RWPE2 (cell line): ENCODE measurements around the gene PTGES2.

Experiments used
- ATAC-seq: fragments of 200-7000 bp; cut with Tn5 transposase; 3 replicates; pipeline ENCODE4 v1.9.1; 2021; ENCODE audit warnings: low read depth
- DNase-seq: peaks from one replicate; pipeline ENCODE4 v3.0.0-alpha.2; 2020; ENCODE audit warnings: low spot score
- H3K27ac ChIP-seq: fragments of 450-650 bp; 2 replicates; pipeline ENCODE4 v1.5.1; 2017; ENCODE audit warnings: mild to moderate bottlenecking; ENCODE audit not compliant: poor library complexity, severe bottlenecking
- H3K27me3 ChIP-seq: fragments of 250-450 bp; sonication (Bioruptor Pico); 2 replicates; pipeline ENCODE4 v1.5.1; 2021; ENCODE audit warnings: mild to moderate bottlenecking, moderate library complexity; ENCODE audit not compliant: insufficient read depth, poor library complexity, severe bottlenecking
- H3K36me3 ChIP-seq: fragments of 250-450 bp; sonication (Bioruptor Pico); 2 replicates; pipeline ENCODE4 v1.5.1; 2020; ENCODE audit warnings: low read depth, mild to moderate bottlenecking, moderate library complexity
- H3K4me1 ChIP-seq: fragments of 250-450 bp; sonication (Bioruptor Pico); 2 replicates; pipeline ENCODE4 v1.5.1; 2021; ENCODE audit warnings: mild to moderate bottlenecking, moderate library complexity; ENCODE audit not compliant: insufficient read depth, poor library complexity, severe bottlenecking
- H3K4me3 ChIP-seq: fragments of 250-450 bp; sonication (Bioruptor Pico); 2 replicates; pipeline ENCODE4 v1.5.1; 2021; ENCODE audit warnings: mild to moderate bottlenecking, moderate library complexity; ENCODE audit not compliant: severe bottlenecking
- H3K9me3 ChIP-seq: fragments of 250-450 bp; sonication (Bioruptor Pico); 2 replicates; pipeline ENCODE4 v1.5.1; 2021; ENCODE audit warnings: mild to moderate bottlenecking, moderate library complexity; ENCODE audit not compliant: severe bottlenecking
- TF ChIP-seq, protein P1 (sequence below): fragments of 450-650 bp; IDR thresholded peaks from one replicate; pipeline ENCODE4 v1.5.1; 2017; ENCODE audit warnings: mild to moderate bottlenecking, moderate library complexity; ENCODE audit not compliant: poor library complexity, severe bottlenecking

PTGES2 gene

DNA sequence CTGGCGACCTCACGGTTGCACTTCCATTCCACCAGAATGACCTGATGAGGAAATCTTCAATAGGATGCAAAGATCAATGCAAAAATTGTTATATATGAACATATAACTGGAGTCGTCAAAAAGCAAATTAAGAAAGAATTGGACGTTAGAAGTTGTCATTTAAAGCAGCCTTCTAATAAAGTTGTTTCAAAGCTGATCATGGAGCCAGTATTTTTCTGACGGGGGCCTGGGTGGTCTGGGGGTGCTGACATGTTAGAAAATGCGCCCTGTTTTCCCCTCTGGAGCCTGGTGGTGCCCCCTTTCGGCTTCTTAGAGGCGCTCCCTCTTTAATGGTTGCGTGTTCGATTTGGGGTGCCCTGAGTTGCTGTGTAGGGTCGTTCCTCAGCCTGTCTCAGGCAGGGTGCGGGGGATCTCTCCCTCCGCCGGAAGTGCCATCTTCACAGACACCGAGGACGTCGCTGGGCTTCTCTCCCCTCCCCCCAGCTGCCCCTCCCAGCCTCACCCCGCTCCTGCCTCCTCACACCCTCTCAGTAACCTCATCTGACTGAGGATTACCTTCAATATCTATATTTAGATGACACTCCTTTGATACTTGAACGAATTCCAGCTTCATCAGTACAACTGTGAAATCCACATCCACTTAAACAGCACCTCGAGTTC lies 18.3 kb downstream of the PTGES2 start:
- no peaks in the 10 kb centered on the region for H3K9me3 ChIP-seq
- no peaks in the 10 kb centered on the region for H3K27me3 ChIP-seq
- H3K4me1 ChIP-seq, result no peaks in the 10 kb centered on the region
- H3K27ac ChIP-seq, result no peak overlapping the region
- no peak overlapping the region for H3K4me3 ChIP-seq
- TF ChIP-seq, protein P1, sequence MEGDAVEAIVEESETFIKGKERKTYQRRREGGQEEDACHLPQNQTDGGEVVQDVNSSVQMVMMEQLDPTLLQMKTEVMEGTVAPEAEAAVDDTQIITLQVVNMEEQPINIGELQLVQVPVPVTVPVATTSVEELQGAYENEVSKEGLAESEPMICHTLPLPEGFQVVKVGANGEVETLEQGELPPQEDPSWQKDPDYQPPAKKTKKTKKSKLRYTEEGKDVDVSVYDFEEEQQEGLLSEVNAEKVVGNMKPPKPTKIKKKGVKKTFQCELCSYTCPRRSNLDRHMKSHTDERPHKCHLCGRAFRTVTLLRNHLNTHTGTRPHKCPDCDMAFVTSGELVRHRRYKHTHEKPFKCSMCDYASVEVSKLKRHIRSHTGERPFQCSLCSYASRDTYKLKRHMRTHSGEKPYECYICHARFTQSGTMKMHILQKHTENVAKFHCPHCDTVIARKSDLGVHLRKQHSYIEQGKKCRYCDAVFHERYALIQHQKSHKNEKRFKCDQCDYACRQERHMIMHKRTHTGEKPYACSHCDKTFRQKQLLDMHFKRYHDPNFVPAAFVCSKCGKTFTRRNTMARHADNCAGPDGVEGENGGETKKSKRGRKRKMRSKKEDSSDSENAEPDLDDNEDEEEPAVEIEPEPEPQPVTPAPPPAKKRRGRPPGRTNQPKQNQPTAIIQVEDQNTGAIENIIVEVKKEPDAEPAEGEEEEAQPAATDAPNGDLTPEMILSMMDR, result no peak
- ATAC-seq, result no peak
- peaks cover 31% of the 10 kb centered on the region for H3K36me3 ChIP-seq
- no peak for DNase-seq

DNA sequence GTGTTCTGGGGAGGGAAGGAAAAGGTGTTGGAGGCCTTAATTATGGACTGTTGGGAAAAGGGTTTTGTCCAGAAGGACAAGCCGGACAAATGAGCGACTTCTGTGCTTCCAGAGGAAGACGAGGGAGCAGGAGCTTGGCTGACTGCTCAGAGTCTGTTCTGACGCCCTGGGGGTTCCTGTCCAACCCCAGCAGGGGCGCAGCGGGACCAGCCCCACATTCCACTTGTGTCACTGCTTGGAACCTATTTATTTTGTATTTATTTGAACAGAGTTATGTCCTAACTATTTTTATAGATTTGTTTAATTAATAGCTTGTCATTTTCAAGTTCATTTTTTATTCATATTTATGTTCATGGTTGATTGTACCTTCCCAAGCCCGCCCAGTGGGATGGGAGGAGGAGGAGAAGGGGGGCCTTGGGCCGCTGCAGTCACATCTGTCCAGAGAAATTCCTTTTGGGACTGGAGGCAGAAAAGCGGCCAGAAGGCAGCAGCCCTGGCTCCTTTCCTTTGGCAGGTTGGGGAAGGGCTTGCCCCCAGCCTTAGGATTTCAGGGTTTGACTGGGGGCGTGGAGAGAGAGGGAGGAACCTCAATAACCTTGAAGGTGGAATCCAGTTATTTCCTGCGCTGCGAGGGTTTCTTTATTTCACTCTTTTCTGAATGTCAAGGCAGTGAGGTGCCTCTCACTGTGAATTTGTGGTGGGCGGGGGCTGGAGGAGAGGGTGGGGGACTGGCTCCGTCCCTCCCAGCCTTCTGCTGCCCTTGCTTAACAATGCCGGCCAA lies 19.1 kb downstream of the PTGES2 start:
- Histone ChIP-seq H3K4me3 (no peak overlapping the region), H3K36me3 (peaks cover 38% of the 10 kb centered on the region), H3K27me3 (no peaks in the 10 kb centered on the region), H3K27ac (no peak overlapping the region), H3K9me3 (no peaks in the 10 kb centered on the region), H3K4me1 (no peaks in the 10 kb centered on the region)
- ATAC-seq (no peak), DNase-seq (no peak)
- TF ChIP-seq, protein P1, result no peak

DNA sequence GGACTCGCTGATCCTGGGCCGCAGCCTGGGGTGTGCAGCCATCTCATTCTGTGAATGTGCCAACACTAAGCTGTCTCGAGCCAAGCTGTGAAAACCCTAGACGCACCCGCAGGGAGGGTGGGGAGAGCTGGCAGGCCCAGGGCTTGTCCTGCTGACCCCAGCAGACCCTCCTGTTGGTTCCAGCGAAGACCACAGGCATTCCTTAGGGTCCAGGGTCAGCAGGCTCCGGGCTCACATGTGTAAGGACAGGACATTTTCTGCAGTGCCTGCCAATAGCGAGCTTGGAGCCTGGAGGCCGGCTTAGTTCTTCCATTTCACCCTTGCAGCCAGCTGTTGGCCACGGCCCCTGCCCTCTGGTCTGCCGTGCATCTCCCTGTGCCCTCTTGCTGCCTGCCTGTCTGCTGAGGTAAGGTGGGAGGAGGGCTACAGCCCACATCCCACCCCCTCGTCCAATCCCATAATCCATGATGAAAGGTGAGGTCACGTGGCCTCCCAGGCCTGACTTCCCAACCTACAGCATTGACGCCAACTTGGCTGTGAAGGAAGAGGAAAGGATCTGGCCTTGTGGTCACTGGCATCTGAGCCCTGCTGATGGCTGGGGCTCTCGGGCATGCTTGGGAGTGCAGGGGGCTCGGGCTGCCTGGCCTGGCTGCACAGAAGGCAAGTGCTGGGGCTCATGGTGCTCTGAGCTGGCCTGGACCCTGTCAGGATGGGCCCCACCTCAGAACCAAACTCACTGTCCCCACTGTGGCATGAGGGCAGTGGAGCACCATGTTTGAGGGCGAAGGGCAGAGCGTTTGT lies 19.9 kb downstream of the PTGES2 start:
- Histone ChIP-seq H3K27ac (no peak overlapping the region), H3K4me1 (no peaks in the 10 kb centered on the region), H3K9me3 (no peaks in the 10 kb centered on the region), H3K4me3 (no peak overlapping the region), H3K27me3 (no peaks in the 10 kb centered on the region), H3K36me3 (peaks cover 45% of the 10 kb centered on the region)
- no peak for DNase-seq
- TF ChIP-seq, protein P1, result no peak
- no peak for ATAC-seq

DNA sequence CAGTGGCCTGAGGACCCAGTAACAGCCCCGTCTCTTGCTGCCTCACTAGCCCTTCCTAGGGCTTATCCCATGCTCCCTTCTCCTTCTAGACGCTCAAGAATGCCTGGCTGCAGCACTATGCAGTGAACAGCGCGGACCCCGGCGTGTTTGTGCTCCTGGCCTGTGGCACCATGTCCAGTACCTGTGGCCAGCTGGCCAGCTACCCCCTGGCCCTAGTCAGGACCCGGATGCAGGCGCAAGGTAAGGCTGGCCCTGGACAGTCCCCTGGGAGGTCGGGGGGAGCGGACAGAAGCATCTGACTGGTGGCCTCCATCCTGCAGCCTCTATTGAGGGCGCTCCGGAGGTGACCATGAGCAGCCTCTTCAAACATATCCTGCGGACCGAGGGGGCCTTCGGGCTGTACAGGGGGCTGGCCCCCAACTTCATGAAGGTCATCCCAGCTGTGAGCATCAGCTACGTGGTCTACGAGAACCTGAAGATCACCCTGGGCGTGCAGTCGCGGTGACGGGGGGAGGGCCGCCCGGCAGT lies 20.5 kb downstream of the PTGES2 start:
- Histone ChIP-seq H3K4me3 (no peak overlapping the region), H3K9me3 (no peaks in the 10 kb centered on the region), H3K36me3 (peaks cover 48% of the 10 kb centered on the region), H3K27ac (no peak overlapping the region), H3K4me1 (no peaks in the 10 kb centered on the region), H3K27me3 (no peaks in the 10 kb centered on the region)
- TF ChIP-seq, protein P1, result no peak
- DNase-seq, result no peak
- no peak for ATAC-seq
